Neural progenitor cell (in vitro differentiated cells): Measurements from ENCODE around the gene NUMB.

Experiments used
- EZH2 ChIP-seq: fragments of 200-600 bp; sonication (generic); IDR thresholded peaks from 2 replicates; pipeline ENCODE4 v1.6.1; 2017; ENCODE audit warnings: antibody characterized with exemption, mild to moderate bottlenecking, moderate library complexity
- EZH2phosphoT487 ChIP-seq: fragments of 200-600 bp; sonication (generic); IDR thresholded peaks from 2 replicates; pipeline ENCODE4 v1.6.1; 2017; ENCODE audit warnings: antibody characterized with exemption
- TF ChIP-seq, protein P1 (sequence below): fragments of 200-600 bp; sonication (generic); IDR thresholded peaks from 2 replicates; pipeline ENCODE4 v1.5.1; 2017; ENCODE audit warnings: antibody characterized with exemption, mild to moderate bottlenecking

DNA sequence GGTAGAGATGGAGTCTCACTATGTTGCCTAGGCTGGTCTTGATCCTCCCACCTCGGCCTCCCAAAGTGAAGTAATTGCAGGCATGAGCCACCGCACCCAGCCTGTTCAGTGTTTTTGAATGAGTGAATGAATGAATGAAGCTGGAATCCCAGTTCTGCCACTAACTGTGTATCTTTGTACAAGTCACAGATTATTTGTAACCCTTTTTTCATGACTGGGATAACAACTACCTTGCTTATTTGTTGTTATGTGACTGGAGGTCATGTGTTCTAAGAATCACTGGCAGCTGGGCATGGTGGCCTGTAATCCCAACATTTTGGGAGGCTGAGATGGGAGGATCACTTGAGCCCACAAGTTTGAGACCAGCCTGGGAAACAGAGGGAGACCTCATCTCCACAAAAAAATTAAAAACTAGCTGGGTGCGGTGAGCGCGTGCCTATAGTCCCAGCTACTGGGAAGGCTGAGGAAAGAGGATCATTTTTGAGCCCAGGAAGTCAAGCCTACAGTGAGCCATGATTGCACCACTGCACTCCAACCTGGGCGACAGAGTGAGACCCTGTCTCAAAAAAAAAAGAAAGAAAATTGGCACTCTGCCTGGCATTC lies 13.3 kb upstream of the NUMB start:
- TF ChIP-seq, protein P1, sequence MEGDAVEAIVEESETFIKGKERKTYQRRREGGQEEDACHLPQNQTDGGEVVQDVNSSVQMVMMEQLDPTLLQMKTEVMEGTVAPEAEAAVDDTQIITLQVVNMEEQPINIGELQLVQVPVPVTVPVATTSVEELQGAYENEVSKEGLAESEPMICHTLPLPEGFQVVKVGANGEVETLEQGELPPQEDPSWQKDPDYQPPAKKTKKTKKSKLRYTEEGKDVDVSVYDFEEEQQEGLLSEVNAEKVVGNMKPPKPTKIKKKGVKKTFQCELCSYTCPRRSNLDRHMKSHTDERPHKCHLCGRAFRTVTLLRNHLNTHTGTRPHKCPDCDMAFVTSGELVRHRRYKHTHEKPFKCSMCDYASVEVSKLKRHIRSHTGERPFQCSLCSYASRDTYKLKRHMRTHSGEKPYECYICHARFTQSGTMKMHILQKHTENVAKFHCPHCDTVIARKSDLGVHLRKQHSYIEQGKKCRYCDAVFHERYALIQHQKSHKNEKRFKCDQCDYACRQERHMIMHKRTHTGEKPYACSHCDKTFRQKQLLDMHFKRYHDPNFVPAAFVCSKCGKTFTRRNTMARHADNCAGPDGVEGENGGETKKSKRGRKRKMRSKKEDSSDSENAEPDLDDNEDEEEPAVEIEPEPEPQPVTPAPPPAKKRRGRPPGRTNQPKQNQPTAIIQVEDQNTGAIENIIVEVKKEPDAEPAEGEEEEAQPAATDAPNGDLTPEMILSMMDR, result no peak
- TF ChIP-seq EZH2phosphoT487 (no peak), EZH2 (no peak)
